HCT116 (cell line): ENCODE measurements around the gene HPN. TPM values are rescaled to one million over a fixed set of nuclear protein-coding genes. Genes with fewer than 3 reads are reported as not detected.

Experiments
- ATAC-seq: fragments of 200-7000 bp; cut with Tn5 transposase; 2 replicates; pipeline ENCODE4 v1.9.1; 2020; ENCODE audit warnings: mild to moderate bottlenecking, moderate library complexity
- BruUV-seq: library from RNA; stranded (reverse); fragments of 400-500 nt; replicated peaks from 2 replicates; lab custom pipeline; 2021; lab: Mats Ljungman, UMichigan
- CTCF ChIA-PET: fragments of 300-600 bp; sonication (Branson Sonifier 250); formaldehyde crosslinking; loops from one replicate; lab custom pipeline; 2021; ENCODE audit warnings: antibody characterized with exemption; lab: Charles Lee
- POLR2A ChIA-PET: fragments of 300-600, 350-600 bp; sonication (Branson Sonifier 250); formaldehyde crosslinking; loops from one replicate; lab custom pipeline; 2021; ENCODE audit warnings: antibody characterized with exemption; lab: Charles Lee
- RAD21 ChIA-PET, 2 experiments: fragments of 300-600 bp; sonication (Branson Sonifier 250); formaldehyde crosslinking; loops; one replicate each; lab custom pipeline; 2023; ENCODE audit warnings: low total read pairs in 2 of 2; ENCODE audit not compliant: uncharacterized antibody in 2 of 2, unreplicated experiment in 2 of 2, low non-redundant PET in 1 of 2; lab: Charles Lee
- DNase-seq: peaks from one replicate; pipeline ENCODE4 v3.0.0-alpha.2; 2010; ENCODE audit warnings: low read depth, low spot score
- H2AFZ ChIP-seq: fragments of 200-600 bp; shearing (Covaris generic), sonication (generic); 2 replicates; pipeline ENCODE4 v1.6.1; 2017; ENCODE audit warnings: low read depth, mixed run types, mixed read lengths, antibody characterized with exemption, low read length; ENCODE audit not compliant: poor library complexity, severe bottlenecking
- H3K27ac ChIP-seq: 2 replicates; pipeline ENCODE4 v1.5.1; 2012; ENCODE audit warnings: low read depth, low read length
- H3K27me3 ChIP-seq: fragments of 200-600 bp; sonication (generic); 2 replicates; pipeline ENCODE4 v1.6.1; 2016; ENCODE audit warnings: mixed run types, low read length, mixed read lengths; ENCODE audit not compliant: insufficient read depth
- H3K36me3 ChIP-seq, 2 experiments: fragments of 200-500 bp in 1 of 2; fragments of 200-600 bp in 1 of 2; sonication (Bioruptor generic) in 1 of 2; sonication (generic) in 1 of 2; 2 replicates each; pipeline versions ENCODE4 v1.5.1 to v1.6.1; 2014 to 2016; ENCODE audit warnings: low read length in 2 of 2, inconsistent platforms in 1 of 2, mixed read lengths in 1 of 2, mixed run types in 1 of 2; ENCODE audit not compliant: insufficient read depth in 2 of 2, control insufficient read depth in 1 of 2
- H3K4me1 ChIP-seq, 2 experiments: fragments of 200-600 bp in 1 of 2; sonication (generic) in 1 of 2; 2 replicates each; pipeline versions ENCODE4 v1.5.1 to v1.6.1; 2012 to 2017; ENCODE audit warnings: low read length in 2 of 2, inconsistent platforms in 1 of 2, mild to moderate bottlenecking in 1 of 2, mixed read lengths in 1 of 2, mixed run types in 1 of 2, moderate library complexity in 1 of 2; ENCODE audit not compliant: insufficient read depth in 2 of 2, control insufficient read depth in 1 of 2
- H3K4me2 ChIP-seq: fragments of 200-600 bp; sonication (generic); 2 replicates; pipeline ENCODE4 v1.6.1; 2017; ENCODE audit warnings: mixed run types, low read length, mixed read lengths
- H3K4me3 ChIP-seq, 2 experiments: fragments of 200-600 bp in 1 of 2; sonication (generic) in 1 of 2; replicated peaks in 1 of 2; 2 replicates each; pipeline ENCODE4 v1.5.1; 2011 to 2016; ENCODE audit warnings: low read length in 2 of 2, control low read depth in 1 of 2, low read depth in 1 of 2, mild to moderate bottlenecking in 1 of 2, mixed read lengths in 1 of 2, mixed run types in 1 of 2
- H3K79me2 ChIP-seq: fragments of 200-600 bp; sonication (generic); 2 replicates; pipeline ENCODE4 v1.6.1; 2017; ENCODE audit warnings: mild to moderate bottlenecking, mixed run types, low read length, moderate library complexity, mixed read lengths; ENCODE audit not compliant: insufficient read depth
- H3K9ac ChIP-seq: fragments of 200-600 bp; sonication (generic); 2 replicates; pipeline ENCODE4 v1.6.1; 2016; ENCODE audit warnings: low read length, mixed read lengths
- H3K9me2 ChIP-seq: fragments of 200-600 bp; sonication (generic), shearing (Covaris generic); 2 replicates; pipeline ENCODE4 v1.6.1; 2017; ENCODE audit warnings: mixed run types, mild to moderate bottlenecking, moderate library complexity; ENCODE audit not compliant: insufficient read depth
- H3K9me3 ChIP-seq, 2 experiments: fragments of 200-500 bp in 1 of 2; fragments of 200-600 bp in 1 of 2; sonication (Bioruptor generic) in 1 of 2; sonication (generic) in 1 of 2; 2 replicates each; pipeline ENCODE4 v1.6.1; 2014 to 2017; ENCODE audit warnings: low read length in 2 of 2, mixed read lengths in 2 of 2, inconsistent platforms in 1 of 2, low read depth in 1 of 2, mild to moderate bottlenecking in 1 of 2, mixed run types in 1 of 2, moderate library complexity in 1 of 2; ENCODE audit not compliant: control insufficient read depth in 1 of 2, insufficient read depth in 1 of 2
- H4K20me1 ChIP-seq: fragments of 200-600 bp; sonication (generic), shearing (Covaris generic); 2 replicates; pipeline ENCODE4 v1.6.1; 2017; ENCODE audit warnings: mixed run types, mild to moderate bottlenecking, moderate library complexity; ENCODE audit not compliant: insufficient read depth
- CBX3 ChIP-seq: IDR thresholded peaks from 2 replicates; pipeline ENCODE4 v1.6.1; 2012; ENCODE audit warnings: low read depth
- EGR1 ChIP-seq: IDR thresholded peaks from 2 replicates; pipeline ENCODE4 v1.6.1; 2012; ENCODE audit warnings: low read depth
- ELF1 ChIP-seq: IDR thresholded peaks from 2 replicates; pipeline ENCODE4 v1.6.1; 2012; ENCODE audit warnings: low read depth, borderline replicate concordance
- JUND ChIP-seq: IDR thresholded peaks from 2 replicates; pipeline ENCODE4 v1.6.1; 2012
- POLR2A ChIP-seq: IDR thresholded peaks from 2 replicates; pipeline ENCODE4 v1.7.0; 2011; ENCODE audit warnings: borderline replicate concordance; ENCODE audit not compliant: insufficient read depth, insufficient read length; ENCODE audit errors: extremely low read depth
- POLR2AphosphoS5 ChIP-seq: IDR thresholded peaks from 2 replicates; pipeline ENCODE4 v1.6.1; 2011; ENCODE audit warnings: mild to moderate bottlenecking, low read depth, low read length, moderate library complexity
- RAD21 ChIP-seq: IDR thresholded peaks from 2 replicates; pipeline ENCODE4 v1.6.1; 2012; ENCODE audit warnings: low read depth, mild to moderate bottlenecking
- SP1 ChIP-seq: IDR thresholded peaks from 2 replicates; pipeline ENCODE4 v1.6.1; 2012; ENCODE audit warnings: low read depth
- SRF ChIP-seq: IDR thresholded peaks from 2 replicates; pipeline ENCODE4 v1.6.1; 2012; ENCODE audit warnings: low read depth
- YY1 ChIP-seq: IDR thresholded peaks from 2 replicates; pipeline ENCODE4 v1.6.1; 2011; ENCODE audit warnings: low read length, low read depth, moderate library complexity, mild to moderate bottlenecking; ENCODE audit not compliant: insufficient replicate concordance; ENCODE audit errors: extremely low read depth
- ZNF274 ChIP-seq: fragments of 200-500 bp; sonication (Bioruptor generic); IDR thresholded peaks from 2 replicates; pipeline ENCODE4 v1.6.1; 2014; ENCODE audit warnings: mild to moderate bottlenecking, low read depth, low read length, inconsistent platforms
- intact Hi-C: fragments of 100-400 bp; cut with micrococcal nuclease; formaldehyde crosslinking; loops from 2 replicates; pipeline ENCODE4 v1.10.0; 2022
- total RNA-seq: library from RNA; stranded (reverse); gene quantifications from one replicate; pipeline ENCODE4 v1.2.1, GENCODE V29; 2021; ENCODE audit not compliant: unreplicated experiment
- TF ChIP-seq, protein P1 (sequence below), 3 experiments: fragments of 200-600 bp in 1 of 3; sonication (generic) in 1 of 3; IDR thresholded peaks in 2 of 3; conservative IDR thresholded peaks in 1 of 3; 2 replicates each; pipeline ENCODE4 v1.5.1; 2012 to 2017; ENCODE audit warnings: low read depth in 2 of 3, low read length in 2 of 3, antibody characterized with exemption in 1 of 3, borderline replicate concordance in 1 of 3, control low read depth in 1 of 3, mild to moderate bottlenecking in 1 of 3, mixed read lengths in 1 of 3, mixed run types in 1 of 3, moderate library complexity in 1 of 3; ENCODE audit not compliant: insufficient read depth in 1 of 3
- TF ChIP-seq, protein P2 (sequence below): IDR thresholded peaks from 2 replicates; pipeline ENCODE4 v1.6.1; 2012

HPN gene
- total RNA-seq, 1 experiment from 2014 or later, result 0.32 TPM

DNA sequence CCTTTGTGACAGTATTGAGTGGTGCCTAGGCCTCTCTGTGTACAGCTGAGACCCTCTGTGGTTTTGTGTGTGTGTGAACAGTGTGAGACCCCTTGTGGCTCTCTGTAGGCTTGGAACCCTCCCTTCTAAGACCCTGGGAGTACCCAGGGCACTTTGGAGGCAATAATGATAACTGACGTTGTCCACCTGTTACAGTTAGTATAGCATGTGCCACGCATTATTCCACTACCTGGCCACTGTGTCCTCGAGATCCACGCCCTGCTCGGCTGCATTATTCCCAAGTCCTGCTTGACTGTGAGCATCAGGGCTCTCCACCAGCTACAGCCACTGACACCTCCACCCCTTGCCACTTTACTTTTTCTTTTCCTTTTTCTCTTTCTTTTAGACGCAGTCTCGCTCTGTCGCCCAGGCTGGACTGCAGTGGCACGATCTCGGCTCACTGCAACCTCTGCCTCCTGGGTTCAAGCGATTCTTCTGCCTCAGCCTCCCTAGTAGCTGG lies 39.4 kb upstream of the HPN start:
- Histone ChIP-seq H3K27me3 (no peaks in the 10 kb centered on the region), H3K4me1 (peaks cover 14 to 26% of the 10 kb centered on the region in 2 experiments; a peak in 3 of 4 replicates), H2AFZ (no peak overlapping the region), H3K9me2 (no peaks in the 10 kb centered on the region), H3K4me3 (no peak overlapping the region), H4K20me1 (no peaks in the 10 kb centered on the region), H3K27ac (no peak overlapping the region), H3K36me3 (peaks cover 0 to 7% of the 10 kb centered on the region in 2 experiments; a peak in 3 of 4 replicates), H3K4me2 (peak overlapping the region; percentile 90; the same call in 1 of the 2 replicates), H3K9me3 (no peaks in the 10 kb centered on the region), H3K9ac (no peak overlapping the region), H3K79me2 (peaks cover 49% of the 10 kb centered on the region)
- intact Hi-C loops, result no loop called here
- ATAC-seq (no peak), DNase-seq (no peak)
- ChIA-PET RAD21 (no interaction called here), CTCF (interaction anchor here (1.3 kb wide), 1 partner anchor 15 kb away, joined by 3 read pairs; no protein-coding TSS in a partner anchor), POLR2A (interaction anchor here (0.6 to 0.7 kb wide), 2 partner anchors 108 to 659 kb away, joined by 3 read pairs; no protein-coding TSS in a partner anchor)
- TF ChIP-seq SP1 (no peak), ELF1 (no peak)
- no TSS peak for BruUV-seq

DNA sequence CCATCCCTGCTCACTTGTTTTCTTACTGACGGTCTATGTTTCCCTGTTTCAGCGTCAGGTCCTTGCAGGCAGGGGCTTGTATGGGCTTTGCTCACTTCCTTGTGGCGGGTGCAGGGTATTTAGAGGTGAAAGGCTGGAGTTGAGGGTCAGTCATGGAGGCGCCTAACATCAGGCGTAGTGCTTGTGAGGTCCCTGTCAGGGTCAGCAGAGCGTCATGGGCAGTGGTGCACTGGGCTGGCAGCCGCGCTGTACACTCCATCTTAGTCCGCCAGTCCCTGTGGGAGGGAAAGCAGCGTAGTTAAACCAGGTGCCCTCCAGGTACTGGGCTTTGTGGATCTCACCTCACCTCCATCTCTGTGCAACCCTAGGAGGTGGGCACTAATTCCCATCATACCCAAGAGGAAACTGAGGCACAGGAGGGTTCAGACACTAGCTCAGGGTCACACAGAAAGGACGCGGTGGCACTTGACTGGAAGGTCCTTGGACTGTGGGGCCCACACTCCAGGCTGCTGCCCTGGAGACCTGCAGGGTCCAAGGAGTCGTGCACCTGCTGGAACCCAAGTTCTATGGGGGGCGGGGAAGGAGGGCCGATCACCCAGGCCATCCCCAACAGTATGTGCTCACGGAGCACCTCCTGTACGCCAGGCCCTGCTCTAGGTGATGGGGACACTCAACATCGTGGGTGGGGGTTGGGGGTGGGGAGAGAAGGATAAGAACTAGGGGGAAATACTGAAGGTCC lies 36.8 kb upstream of the HPN start:
- H3K9me2 ChIP-seq, result no peaks in the 10 kb centered on the region
- ChIA-PET RAD21 (no interaction called here), CTCF (no interaction called here), POLR2A (no interaction called here)
- H3K36me3 ChIP-seq, result peaks cover 5 to 12% of the 10 kb centered on the region in 2 experiments; a peak in 3 of 4 replicates
- no peak overlapping the region for H3K27ac ChIP-seq
- no peaks in the 10 kb centered on the region for H4K20me1 ChIP-seq
- H3K4me1 ChIP-seq, result peaks cover 5 to 14% of the 10 kb centered on the region in 2 experiments; a peak in 2 of 4 replicates
- intact Hi-C loops, result no loop called here
- no peak for DNase-seq
- no peaks in the 10 kb centered on the region for H3K9me3 ChIP-seq
- no peak overlapping the region for H2AFZ ChIP-seq
- peaks cover 49% of the 10 kb centered on the region for H3K79me2 ChIP-seq
- H3K4me3 ChIP-seq, result no peak overlapping the region
- H3K27me3 ChIP-seq, result no peaks in the 10 kb centered on the region
- no peak overlapping the region for H3K9ac ChIP-seq
- no peak overlapping the region for H3K4me2 ChIP-seq
- ATAC-seq, result no peak
- no TSS peak for BruUV-seq
- TF ChIP-seq RAD21 (no peak), YY1 (no peak), ZNF274 (no peak), CBX3 (no peak), ELF1 (no peak), JUND (no peak), EGR1 (no peak), SRF (no peak), POLR2A (no peak), POLR2AphosphoS5 (no peak), SP1 (no peak)
- TF ChIP-seq, protein P1, sequence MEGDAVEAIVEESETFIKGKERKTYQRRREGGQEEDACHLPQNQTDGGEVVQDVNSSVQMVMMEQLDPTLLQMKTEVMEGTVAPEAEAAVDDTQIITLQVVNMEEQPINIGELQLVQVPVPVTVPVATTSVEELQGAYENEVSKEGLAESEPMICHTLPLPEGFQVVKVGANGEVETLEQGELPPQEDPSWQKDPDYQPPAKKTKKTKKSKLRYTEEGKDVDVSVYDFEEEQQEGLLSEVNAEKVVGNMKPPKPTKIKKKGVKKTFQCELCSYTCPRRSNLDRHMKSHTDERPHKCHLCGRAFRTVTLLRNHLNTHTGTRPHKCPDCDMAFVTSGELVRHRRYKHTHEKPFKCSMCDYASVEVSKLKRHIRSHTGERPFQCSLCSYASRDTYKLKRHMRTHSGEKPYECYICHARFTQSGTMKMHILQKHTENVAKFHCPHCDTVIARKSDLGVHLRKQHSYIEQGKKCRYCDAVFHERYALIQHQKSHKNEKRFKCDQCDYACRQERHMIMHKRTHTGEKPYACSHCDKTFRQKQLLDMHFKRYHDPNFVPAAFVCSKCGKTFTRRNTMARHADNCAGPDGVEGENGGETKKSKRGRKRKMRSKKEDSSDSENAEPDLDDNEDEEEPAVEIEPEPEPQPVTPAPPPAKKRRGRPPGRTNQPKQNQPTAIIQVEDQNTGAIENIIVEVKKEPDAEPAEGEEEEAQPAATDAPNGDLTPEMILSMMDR (IDR thresholded peaks at IDR 0.05 in 2 of 3, conservative IDR thresholded peaks at IDR 0.05 in 1 of 3; ENCODE audit: borderline replicate concordance in 1 of 3, insufficient read depth in 1 of 3, low read depth in 2 of 3, low read length in 2 of 3), result no peak
- TF ChIP-seq, protein P2, sequence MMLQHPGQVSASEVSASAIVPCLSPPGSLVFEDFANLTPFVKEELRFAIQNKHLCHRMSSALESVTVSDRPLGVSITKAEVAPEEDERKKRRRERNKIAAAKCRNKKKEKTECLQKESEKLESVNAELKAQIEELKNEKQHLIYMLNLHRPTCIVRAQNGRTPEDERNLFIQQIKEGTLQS, result no peak
